Liver (tissue), 9 donors: Measurements from ENCODE around the gene ERC1. TPM values are rescaled to one million over a fixed set of nuclear protein-coding genes. Genes with fewer than 3 reads are reported as not detected.

Source experiments
- DNase-seq: peaks from one replicate; pipeline ENCODE4 v3.0.0-alpha.2; 2017; ENCODE audit warnings: low spot score
- H3K27ac ChIP-seq, 2 donors: one replicate each; pipeline ENCODE4 v1.7.0; 2013; ENCODE audit warnings: inconsistent platforms in 2 of 2, low read length in 2 of 2, control low read depth in 1 of 2, low read depth in 1 of 2, mild to moderate bottlenecking in 1 of 2
- H3K27me3 ChIP-seq, 4 donors: one replicate each; pipeline versions ENCODE4 v1.6.1 to v1.7.0; 2013; ENCODE audit warnings: low read length in 3 of 4, inconsistent platforms in 1 of 4, mild to moderate bottlenecking in 1 of 4, moderate library complexity in 1 of 4; ENCODE audit not compliant: control insufficient read depth in 4 of 4, insufficient read depth in 4 of 4
- H3K36me3 ChIP-seq, 4 donors: one replicate each; pipeline versions ENCODE4 v1.6.1 to v1.7.0; 2013; ENCODE audit warnings: low read length in 3 of 4, mild to moderate bottlenecking in 3 of 4, low read depth in 1 of 4, moderate library complexity in 1 of 4; ENCODE audit not compliant: control insufficient read depth in 4 of 4, insufficient read depth in 3 of 4
- H3K4me1 ChIP-seq, 4 donors: one replicate each; pipeline versions ENCODE4 v1.6.1 to v1.7.0; 2013; ENCODE audit warnings: low read length in 3 of 4, mild to moderate bottlenecking in 3 of 4, moderate library complexity in 1 of 4; ENCODE audit not compliant: control insufficient read depth in 4 of 4, insufficient read depth in 4 of 4
- H3K4me3 ChIP-seq, 3 donors: one replicate each; pipeline versions ENCODE4 v1.6.1 to v1.7.0; 2013; ENCODE audit warnings: low read length in 3 of 3, control low read depth in 1 of 3, low read depth in 1 of 3, mild to moderate bottlenecking in 1 of 3
- H3K9ac ChIP-seq, 2 donors: one replicate each; pipeline ENCODE4 v1.7.0; 2013; ENCODE audit warnings: low read length in 2 of 2, mild to moderate bottlenecking in 2 of 2, moderate library complexity in 2 of 2, control low read depth in 1 of 2, low read depth in 1 of 2
- H3K9me3 ChIP-seq, 4 donors: one replicate each; pipeline versions ENCODE4 v1.6.1 to v1.7.0; 2013; ENCODE audit warnings: low read length in 3 of 4; ENCODE audit not compliant: control insufficient read depth in 4 of 4
- ATF3 ChIP-seq: IDR thresholded peaks from 2 replicates; pipeline ENCODE4 v1.6.1; 2016; ENCODE audit warnings: antibody characterized with exemption
- EGR1 ChIP-seq, 2 donors: IDR thresholded peaks; 2 replicates each; pipeline ENCODE4 v1.6.1; 2016 to 2018; ENCODE audit warnings: antibody characterized with exemption in 2 of 2, low read depth in 2 of 2
- FOXA2 ChIP-seq: IDR thresholded peaks from 2 replicates; pipeline ENCODE4 v1.6.1; 2016; ENCODE audit warnings: antibody characterized with exemption
- HNF4A ChIP-seq, 2 donors: conservative IDR thresholded peaks; 2 replicates each; pipeline ENCODE4 v1.6.1; 2016; ENCODE audit warnings: antibody characterized with exemption in 2 of 2, mild to moderate bottlenecking in 2 of 2
- JUND ChIP-seq, 2 donors: IDR thresholded peaks; 2 replicates each; pipeline ENCODE4 v1.6.1; 2016; ENCODE audit warnings: antibody characterized with exemption in 2 of 2
- MAX ChIP-seq: IDR thresholded peaks from 2 replicates; pipeline ENCODE4 v1.6.1; 2016; ENCODE audit warnings: antibody characterized with exemption
- NR2F2 ChIP-seq: IDR thresholded peaks from 2 replicates; pipeline ENCODE4 v1.6.1; 2016; ENCODE audit warnings: antibody characterized with exemption
- RAD21 ChIP-seq, 2 donors: IDR thresholded peaks; 2 replicates each; pipeline ENCODE4 v1.6.1; 2016; ENCODE audit warnings: antibody characterized with exemption in 2 of 2, mild to moderate bottlenecking in 2 of 2
- REST ChIP-seq: IDR thresholded peaks from 2 replicates; pipeline ENCODE4 v1.6.1; 2016; ENCODE audit warnings: antibody characterized with exemption, mild to moderate bottlenecking
- RXRA ChIP-seq, 2 donors: IDR thresholded peaks; 2 replicates each; pipeline ENCODE4 v1.6.1; 2017 to 2018; ENCODE audit warnings: antibody characterized with exemption in 2 of 2, mild to moderate bottlenecking in 1 of 2
- SP1 ChIP-seq: IDR thresholded peaks from 2 replicates; pipeline ENCODE4 v1.6.1; 2018; ENCODE audit warnings: antibody characterized with exemption, mild to moderate bottlenecking
- TAF1 ChIP-seq: conservative IDR thresholded peaks from 2 replicates; pipeline ENCODE4 v1.6.1; 2016; ENCODE audit warnings: antibody characterized with exemption, mild to moderate bottlenecking
- YY1 ChIP-seq: IDR thresholded peaks from 2 replicates; pipeline ENCODE4 v1.6.1; 2016; ENCODE audit warnings: antibody characterized with exemption, mild to moderate bottlenecking
- ZBTB33 ChIP-seq: IDR thresholded peaks from 2 replicates; pipeline ENCODE4 v1.6.1; 2016; ENCODE audit warnings: antibody characterized with exemption
- WGBS: extraction: QIAGEN DNeasy Blood & Tissue Kit; methylation state at CpG from one replicate; pipeline ENCODE4 v1.1.7; 2013; 5-methylcytosine and 5-hydroxymethylcytosine counted together
- polyA plus RNA-seq, 2 donors: library from polyadenylated mRNA; stranded (reverse) in 1 of 2; unstranded in 1 of 2; fragments of 200-250 nt in 1 of 2; fragments of >200 nt in 1 of 2; fragmentation: Nextera tagmentation in 1 of 2; extraction: Ambion mirVana in 1 of 2; gene quantifications; one replicate each; pipeline versions ENCODE4 v1.2.1 to v1.2.3, GENCODE V29; 2013 to 2015
- total RNA-seq, 2 donors: library from RNA; depleted of rRNA; stranded (reverse); fragments of >200 nt; gene quantifications; one replicate each; pipeline ENCODE4 v1.2.3, GENCODE V29; 2014
- donor health status: healthy.
- donor health status: healthy.
- donor health status: healthy.
- donor health status: healthy.
- donor health status: healthy.

Gene ERC1
- total and polyA plus RNA-seq, 4 donors = 6.2 to 50.2 (median 10.3) TPM

- WGBS = 98% methylated on average over 3 of the region's 3 CpGs
- TF ChIP-seq RXRA (IDR thresholded peaks at IDR 0.05) = no peak
- TF ChIP-seq TAF1 = no peak
- TF ChIP-seq ATF3 = no peak
- TF ChIP-seq ZBTB33 = no peak
- no peak for TF ChIP-seq YY1
- no peaks in the 10 kb centered on the region for H3K9me3 ChIP-seq
- no peaks in the 10 kb centered on the region for H3K4me1 ChIP-seq
- no peaks in the 10 kb centered on the region for H3K27me3 ChIP-seq
- no peak for DNase-seq
- H3K9ac ChIP-seq = no peak overlapping the region
- H3K36me3 ChIP-seq = no peaks in the 10 kb centered on the region
- H3K27ac ChIP-seq = no peak overlapping the region
- no peak overlapping the region for H3K4me3 ChIP-seq
Measured at GRCh38 chr12:1401891-1402290, 410.9 kb downstream of the ERC1 start.

GRCh38 chr12:1403417-1403816 lies 412.4 kb downstream of the ERC1 start:
- WGBS = 95% methylated on average over 4 of the region's 4 CpGs
- H3K27ac ChIP-seq = no peak overlapping the region
- no peaks in the 10 kb centered on the region for H3K4me1 ChIP-seq
- DNase-seq = no peak
- no peak for TF ChIP-seq EGR1 (IDR thresholded peaks at IDR 0.05; ENCODE audit: low read depth in 2 of 2)
- H3K9ac ChIP-seq = no peak overlapping the region
- H3K4me3 ChIP-seq = no peak overlapping the region
- H3K27me3 ChIP-seq = no peaks in the 10 kb centered on the region
- H3K9me3 ChIP-seq = no peaks in the 10 kb centered on the region
- H3K36me3 ChIP-seq = peaks cover 0 to 2% (median 0%) of the 10 kb centered on the region in 4 donors

GRCh38 chr12:1405619-1406018 lies 414.6 kb downstream of the ERC1 start:
- Histone ChIP-seq H3K27ac (no peak overlapping the region), H3K36me3 (peaks cover 0 to 7% (median 5%) of the 10 kb centered on the region in 4 donors), H3K27me3 (no peaks in the 10 kb centered on the region), H3K4me3 (no peak overlapping the region), H3K9me3 (no peaks in the 10 kb centered on the region), H3K9ac (no peak overlapping the region), H3K4me1 (no peaks in the 10 kb centered on the region)
- TF ChIP-seq MAX (no peak), JUND (IDR thresholded peaks at IDR 0.05) (no peak), NR2F2 (no peak)
- DNase-seq = no peak
- 97% methylated on average over 5 of the region's 5 CpGs for WGBS

- no peak overlapping the region for H3K4me3 ChIP-seq
- no peak for TF ChIP-seq ZBTB33
- TF ChIP-seq JUND (IDR thresholded peaks at IDR 0.05) = no peak
- no peak for TF ChIP-seq RXRA (IDR thresholded peaks at IDR 0.05)
- no peak for TF ChIP-seq MAX
- TF ChIP-seq YY1 = no peak
- no peak for TF ChIP-seq TAF1
- TF ChIP-seq FOXA2 = no peak
- no peak for TF ChIP-seq EGR1 (IDR thresholded peaks at IDR 0.05; ENCODE audit: low read depth in 2 of 2)
- TF ChIP-seq RAD21 (IDR thresholded peaks at IDR 0.05) = no peak
- TF ChIP-seq SP1 = no peak
- no peak for TF ChIP-seq HNF4A (conservative IDR thresholded peaks at IDR 0.05)
- TF ChIP-seq REST = no peak
- no peaks in the 10 kb centered on the region for H3K9me3 ChIP-seq
- H3K27me3 ChIP-seq = no peaks in the 10 kb centered on the region
- DNase-seq = no peak
- no peak overlapping the region for H3K9ac ChIP-seq
- H3K27ac ChIP-seq = no peak overlapping the region
- H3K4me1 ChIP-seq = no peaks in the 10 kb centered on the region
- peaks cover 0 to 14% (median 8%) of the 10 kb centered on the region in 4 donors for H3K36me3 ChIP-seq
- WGBS = 96% methylated on average over 1 of the region's 1 CpG
Measured at GRCh38 chr12:1410794-1411193, 419.8 kb downstream of the ERC1 start.
